HL-60 (cell line): ENCODE results near the gene INO80C.

Experiments used
- DNase-seq, 2 experiments: peaks; one replicate each; pipeline ENCODE4 v3.0.0-alpha.2; 2010 to 2020; ENCODE audit warnings: low read depth in 1 of 2, low spot score in 1 of 2
- H3K27ac ChIP-seq: fragments of 250-450 bp; sonication (Bioruptor Pico); replicated peaks from 2 replicates; pipeline ENCODE4 v1.5.1; 2020; ENCODE audit warnings: mild to moderate bottlenecking, moderate library complexity
- H3K27me3 ChIP-seq: fragments of 250-450 bp; sonication (Bioruptor Pico); 2 replicates; pipeline ENCODE4 v1.5.1; 2021; ENCODE audit warnings: mild to moderate bottlenecking, moderate library complexity; ENCODE audit not compliant: insufficient read depth, poor library complexity, severe bottlenecking
- H3K4me3 ChIP-seq: replicated peaks from 2 replicates; pipeline ENCODE4 v1.5.1; 2011; ENCODE audit warnings: mild to moderate bottlenecking, control low read depth, low read length; ENCODE audit not compliant: insufficient read depth
- GABPA ChIP-seq: IDR thresholded peaks from 2 replicates; pipeline ENCODE4 v1.6.1; 2012; ENCODE audit warnings: low read depth
- POLR2AphosphoS5 ChIP-seq: IDR thresholded peaks from 2 replicates; pipeline ENCODE4 v1.6.1; 2012; ENCODE audit warnings: low read depth
- REST ChIP-seq: IDR thresholded peaks from 2 replicates; pipeline ENCODE4 v1.6.1; 2012; ENCODE audit warnings: low read depth; ENCODE audit not compliant: insufficient replicate concordance
- SPI1 ChIP-seq: IDR thresholded peaks from 2 replicates; pipeline ENCODE4 v1.6.1; 2012; ENCODE audit warnings: low read depth, mild to moderate bottlenecking, borderline replicate concordance
- TF ChIP-seq, protein P1 (sequence below): IDR thresholded peaks from one replicate; pipeline ENCODE4 v1.5.1; 2011; ENCODE audit warnings: low read length, control low read depth, inconsistent platforms; ENCODE audit not compliant: insufficient read depth

INO80C gene

DNA sequence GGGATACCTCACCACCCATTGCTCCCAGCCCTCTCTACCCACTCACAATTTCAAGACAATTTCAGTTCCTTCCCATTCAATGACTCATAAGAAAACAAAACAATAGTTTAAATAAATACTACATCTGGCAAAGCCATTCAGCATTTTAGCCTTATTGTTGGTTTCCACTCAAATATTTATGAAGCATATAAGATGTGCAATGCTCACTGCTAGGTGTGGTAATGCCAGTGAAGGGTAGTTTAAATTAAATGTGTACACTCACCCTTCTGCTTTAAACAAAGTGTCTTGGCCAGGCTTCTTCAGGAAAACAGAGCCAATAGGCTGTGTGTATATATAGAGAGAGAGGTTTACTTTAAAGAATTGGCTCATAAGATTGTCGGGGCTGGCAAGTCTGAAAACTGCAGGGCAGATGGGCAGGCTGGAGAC, 37.0 kb downstream of the INO80C start:
- no peak overlapping the region for H3K27ac ChIP-seq
- no peak for TF ChIP-seq GABPA
- TF ChIP-seq SPI1: no peak
- TF ChIP-seq, protein P1, sequence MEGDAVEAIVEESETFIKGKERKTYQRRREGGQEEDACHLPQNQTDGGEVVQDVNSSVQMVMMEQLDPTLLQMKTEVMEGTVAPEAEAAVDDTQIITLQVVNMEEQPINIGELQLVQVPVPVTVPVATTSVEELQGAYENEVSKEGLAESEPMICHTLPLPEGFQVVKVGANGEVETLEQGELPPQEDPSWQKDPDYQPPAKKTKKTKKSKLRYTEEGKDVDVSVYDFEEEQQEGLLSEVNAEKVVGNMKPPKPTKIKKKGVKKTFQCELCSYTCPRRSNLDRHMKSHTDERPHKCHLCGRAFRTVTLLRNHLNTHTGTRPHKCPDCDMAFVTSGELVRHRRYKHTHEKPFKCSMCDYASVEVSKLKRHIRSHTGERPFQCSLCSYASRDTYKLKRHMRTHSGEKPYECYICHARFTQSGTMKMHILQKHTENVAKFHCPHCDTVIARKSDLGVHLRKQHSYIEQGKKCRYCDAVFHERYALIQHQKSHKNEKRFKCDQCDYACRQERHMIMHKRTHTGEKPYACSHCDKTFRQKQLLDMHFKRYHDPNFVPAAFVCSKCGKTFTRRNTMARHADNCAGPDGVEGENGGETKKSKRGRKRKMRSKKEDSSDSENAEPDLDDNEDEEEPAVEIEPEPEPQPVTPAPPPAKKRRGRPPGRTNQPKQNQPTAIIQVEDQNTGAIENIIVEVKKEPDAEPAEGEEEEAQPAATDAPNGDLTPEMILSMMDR: no peak
- TF ChIP-seq POLR2AphosphoS5: no peak
- TF ChIP-seq REST: no peak

DNA sequence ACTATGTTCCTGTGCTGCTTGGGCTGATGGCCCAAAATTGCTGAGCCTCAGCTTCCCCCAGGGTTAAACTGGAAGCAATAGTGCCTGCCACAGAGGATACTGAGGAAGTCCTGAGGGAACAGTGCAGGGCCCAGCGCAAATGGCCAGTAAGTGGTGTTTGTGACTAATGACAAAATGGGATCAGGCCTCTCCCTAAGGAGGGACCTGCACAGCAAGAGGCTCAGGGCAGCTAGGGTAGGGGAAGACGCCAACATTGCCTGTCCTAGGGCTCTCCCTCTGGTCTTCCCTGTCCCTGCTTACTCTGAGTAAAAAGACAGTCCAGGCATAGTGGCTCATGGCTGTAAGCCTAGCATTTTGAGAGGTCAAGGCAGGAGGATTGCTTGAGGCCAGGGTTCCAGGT, 37.8 kb downstream of the INO80C start:
- TF ChIP-seq POLR2AphosphoS5 (no peak), REST (no peak)
- no peak overlapping the region for H3K4me3 ChIP-seq
- H3K27ac ChIP-seq: no peak overlapping the region
- DNase-seq: no peak
- H3K27me3 ChIP-seq: no peaks in the 10 kb centered on the region

More for the DNA sequence above, 37.0 kb downstream of the INO80C start:
- H3K4me3 ChIP-seq: no peak overlapping the region
- DNase-seq: no peak
- no peaks in the 10 kb centered on the region for H3K27me3 ChIP-seq

- H3K27ac ChIP-seq: no peak overlapping the region
- TF ChIP-seq POLR2AphosphoS5 (no peak), SPI1 (no peak), REST (no peak), GABPA (no peak)
- TF ChIP-seq, protein P1: no peak
- H3K4me3 ChIP-seq: no peak overlapping the region
- H3K27me3 ChIP-seq: no peaks in the 10 kb centered on the region
- no peak for DNase-seq
Observed at GRCh38 chr18:35458677-35459441, 38.9 kb downstream of the INO80C start.
